Central memory CD4-positive, alpha-beta T cell (primary cell): ENCODE data around the gene FILIP1L.

Experiments used
- DNase-seq: peaks from one replicate; pipeline ENCODE4 v3.0.0; 2022

The FILIP1L gene

GRCh38 chr3:99919694-99920093 lies 194.6 kb downstream of the FILIP1L start:
- no peak for DNase-seq

DNA sequence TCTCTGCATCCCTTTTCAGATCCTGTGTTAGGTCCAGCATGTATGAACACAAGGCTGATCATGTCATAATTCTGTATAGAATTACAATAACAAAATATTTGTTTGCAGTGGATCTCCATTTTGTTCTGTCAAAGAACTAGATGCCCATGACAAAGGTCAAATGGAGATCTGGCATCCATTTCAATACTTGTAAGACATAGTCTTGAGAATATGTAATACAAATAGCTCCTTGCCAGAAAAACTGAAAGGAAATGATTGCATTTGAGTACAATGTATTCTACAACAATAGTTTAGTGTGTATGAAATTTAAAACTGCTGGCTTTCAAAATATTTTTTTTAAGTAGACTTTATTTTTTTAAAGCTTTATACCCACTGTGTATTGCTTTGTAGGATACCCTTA lies 195.6 kb downstream of the FILIP1L start:
- DNase-seq = no peak

DNA sequence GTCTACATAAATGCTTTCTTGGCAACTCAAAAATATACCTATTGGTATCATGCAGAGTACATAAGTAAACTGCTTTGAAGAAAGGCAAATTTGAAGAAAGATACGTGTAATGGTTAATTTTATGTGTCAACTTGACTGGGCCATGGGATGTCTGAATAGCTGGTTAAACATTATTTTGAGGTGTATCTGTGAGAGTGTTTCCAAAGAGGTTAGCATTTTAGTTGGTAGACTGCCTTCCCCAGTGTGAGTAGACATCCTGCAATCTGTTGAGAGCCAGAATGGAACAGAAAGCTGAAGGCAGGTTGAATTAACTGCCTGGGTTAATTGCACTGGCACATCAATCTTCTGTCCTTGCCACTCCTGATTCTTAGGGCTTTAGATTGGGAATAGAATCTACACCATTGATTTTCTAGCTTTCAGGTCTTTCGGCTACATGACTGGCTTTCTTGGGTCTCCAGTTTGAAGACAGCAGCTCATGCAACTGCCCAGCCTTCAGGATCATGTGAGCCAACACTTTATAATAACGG lies 198.3 kb downstream of the FILIP1L start:
- DNase-seq = no peak

GRCh38 chr3:99911433-99911832 lies 202.9 kb downstream of the FILIP1L start:
- no peak for DNase-seq

GRCh38 chr3:99910752-99911290 lies 203.5 kb downstream of the FILIP1L start:
- DNase-seq = no peak

- no peak for DNase-seq
Observed at GRCh38 chr3:99909714-99910495, 204.4 kb downstream of the FILIP1L start.

- no peak for DNase-seq
Observed at GRCh38 chr3:99907959-99908544, 206.2 kb downstream of the FILIP1L start.

- DNase-seq = no peak
Observed at GRCh38 chr3:99903869-99904268, 210.4 kb downstream of the FILIP1L start.

- no peak for DNase-seq
Observed at GRCh38 chr3:99902091-99902490, 212.2 kb downstream of the FILIP1L start.

GRCh38 chr3:99901200-99901926 lies 212.9 kb downstream of the FILIP1L start:
- DNase-seq = no peak

- DNase-seq = no peak
Observed at GRCh38 chr3:99900248-99900647, 214.1 kb downstream of the FILIP1L start.

DNA sequence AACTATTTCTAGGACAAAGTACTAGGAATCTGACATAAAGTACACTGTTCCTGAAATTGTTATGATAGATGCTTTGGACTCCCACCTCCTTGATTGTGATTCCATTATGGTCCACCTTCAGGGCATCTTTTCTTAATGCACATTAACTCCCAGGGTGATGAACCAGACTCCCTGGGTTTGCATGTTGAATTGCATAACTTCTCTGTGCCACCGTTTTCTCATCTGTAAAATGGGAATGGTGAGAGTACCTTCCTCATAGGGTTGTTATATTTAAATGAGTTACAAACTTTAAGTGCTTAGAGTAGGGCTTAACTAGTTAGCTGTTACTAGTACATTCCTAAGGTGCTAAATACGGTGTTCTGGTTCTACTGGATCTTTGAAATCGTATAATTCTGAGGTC lies 214.7 kb downstream of the FILIP1L start:
- DNase-seq = no peak

- no peak for DNase-seq
Observed at GRCh38 chr3:99896482-99896881, 217.8 kb downstream of the FILIP1L start.

DNA sequence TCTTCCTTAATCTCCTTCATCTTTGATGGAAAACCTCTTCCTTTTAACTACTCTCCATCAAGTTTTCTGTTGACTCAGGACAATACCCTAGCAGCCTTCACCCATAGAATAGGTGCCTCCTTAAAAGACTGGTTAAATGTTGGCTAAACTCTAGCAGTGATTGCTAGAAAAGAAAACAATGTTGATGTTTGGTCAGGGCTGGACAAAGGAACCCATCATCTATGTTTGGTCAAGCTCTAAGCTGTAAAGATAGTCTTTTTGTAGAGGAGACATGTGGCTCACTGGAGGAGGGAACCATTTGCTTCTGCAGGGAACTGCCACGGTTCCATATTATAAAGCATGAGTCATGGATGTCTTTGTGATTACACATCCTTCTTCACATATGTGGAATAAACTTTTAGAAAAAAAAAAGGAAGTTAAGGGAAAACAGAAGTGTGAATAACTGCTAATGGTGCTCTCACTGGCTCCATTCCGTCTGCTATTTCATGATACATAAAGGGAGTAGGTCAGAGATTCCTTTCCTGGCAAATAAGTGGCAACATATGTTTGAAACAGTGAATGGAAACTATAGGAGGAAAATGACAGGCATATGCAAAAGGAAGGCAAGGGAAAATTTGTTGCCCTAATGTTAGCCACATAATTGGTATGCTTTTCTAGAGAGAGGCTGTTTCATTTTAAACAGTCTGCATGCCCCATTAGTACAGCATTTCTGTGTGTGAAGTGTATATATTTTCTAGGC lies 218.4 kb downstream of the FILIP1L start:
- DNase-seq = no peak

GRCh38 chr3:99895131-99895696 lies 219.1 kb downstream of the FILIP1L start:
- DNase-seq = no peak

DNA sequence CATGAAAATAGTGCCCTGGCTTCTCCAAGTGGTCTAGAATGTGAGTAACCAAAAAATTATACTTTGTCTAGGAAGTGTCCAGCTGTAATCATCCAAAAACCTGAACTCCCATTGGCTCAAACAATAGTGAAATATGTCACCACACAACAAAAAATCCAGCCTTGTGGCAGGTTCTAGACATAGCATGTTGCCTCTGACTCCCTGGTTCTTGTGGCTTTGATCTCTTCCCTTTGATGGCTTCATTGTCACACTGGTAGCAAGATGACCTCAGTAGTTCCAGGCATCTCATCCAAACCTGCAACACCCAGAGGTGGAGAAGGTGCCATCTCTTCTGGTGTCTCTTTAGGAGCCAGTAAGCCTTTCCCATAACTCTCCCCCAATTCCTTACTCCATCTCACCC lies 222.0 kb downstream of the FILIP1L start:
- DNase-seq = no peak

DNA sequence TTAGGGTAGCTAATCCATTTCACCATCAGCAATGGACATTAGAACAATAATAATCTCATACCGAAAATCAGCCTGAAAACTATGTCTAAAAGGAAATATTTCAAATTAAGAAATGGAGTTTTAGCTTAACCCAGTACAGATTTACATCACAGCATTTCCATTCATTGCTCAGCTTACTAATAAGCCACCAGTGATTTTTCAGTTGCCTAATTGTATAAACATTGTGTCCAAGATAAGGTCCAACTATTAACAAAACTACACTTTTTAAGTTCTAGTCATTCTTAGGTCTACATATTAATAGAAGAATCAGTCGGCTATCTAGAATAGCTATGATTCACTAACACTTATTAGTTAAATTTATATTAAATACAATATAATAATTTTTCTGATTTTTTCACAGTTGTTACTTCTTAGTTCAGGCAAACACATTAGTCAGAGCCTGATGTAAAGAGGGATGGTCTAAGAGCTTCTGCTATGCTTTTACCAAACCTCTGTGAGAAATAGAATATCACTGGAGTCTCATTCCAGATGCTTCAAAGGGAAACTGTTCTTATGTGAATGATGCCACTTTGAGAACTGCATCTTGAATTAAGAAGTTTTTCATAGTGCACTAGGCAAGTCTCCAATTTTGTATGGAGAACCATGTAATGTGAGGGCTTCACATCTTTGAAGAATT lies 222.6 kb downstream of the FILIP1L start:
- DNase-seq = no peak

GRCh38 chr3:99885851-99886250 lies 228.4 kb downstream of the FILIP1L start:
- DNase-seq = no peak

DNA sequence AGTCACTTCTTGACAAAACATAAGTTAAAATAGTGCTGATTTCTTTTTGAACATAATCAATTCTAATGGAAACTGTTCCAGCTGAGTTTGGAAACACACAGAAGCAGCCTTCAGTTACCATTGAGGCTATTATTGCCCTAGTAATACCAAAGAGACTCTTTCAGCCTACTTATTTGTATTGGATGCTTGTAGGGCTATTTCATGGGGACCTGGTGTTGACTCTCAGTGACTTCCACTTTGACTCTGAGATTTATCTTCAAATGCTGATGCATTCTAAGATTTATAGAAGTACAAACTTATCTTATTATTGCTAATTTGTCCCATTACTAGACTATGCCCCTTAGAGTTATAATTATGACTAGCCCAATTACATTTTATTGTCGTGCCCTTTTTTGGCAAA lies 229.2 kb downstream of the FILIP1L start:
- no peak for DNase-seq

GRCh38 chr3:99884484-99884883 lies 229.8 kb downstream of the FILIP1L start:
- no peak for DNase-seq

- DNase-seq = no peak
Observed at GRCh38 chr3:99883693-99884092, 230.6 kb downstream of the FILIP1L start.

GRCh38 chr3:99883138-99883461 lies 231.2 kb downstream of the FILIP1L start:
- DNase-seq = no peak
